K562 (cell line): Measurements from ENCODE around the gene APP.

ENCODE experiments used
- ARHGAP35 ChIP-seq: fragments of 450-650 bp; IDR thresholded peaks from 2 replicates; pipeline ENCODE4 v1.6.1; 2018; ENCODE audit not compliant: partially characterized antibody
- CTCF ChIP-seq, 3 experiments: IDR thresholded peaks in 2 of 3; conservative IDR thresholded peaks in 1 of 3; 2 replicates each; pipeline ENCODE4 v1.5.1; 2011 to 2012; ENCODE audit warnings: low read length in 3 of 3, mild to moderate bottlenecking in 3 of 3, control low read depth in 2 of 3, improper control_type of control experiment in 1 of 3, inconsistent platforms in 1 of 3, low read depth in 1 of 3, mixed read lengths in 1 of 3, moderate library complexity in 1 of 3; ENCODE audit not compliant: insufficient read depth in 2 of 3
- DNMT1 ChIP-seq: fragments of 450-650 bp; IDR thresholded peaks from 2 replicates; pipeline ENCODE4 v1.6.1; 2016; ENCODE audit warnings: antibody characterized with exemption, mild to moderate bottlenecking
- EP300 ChIP-seq: IDR thresholded peaks from 2 replicates; pipeline ENCODE4 v1.6.1; 2012; ENCODE audit warnings: low read length, improper control_type of control experiment
- EZH2 ChIP-seq: IDR thresholded peaks from 2 replicates; pipeline ENCODE4 v1.6.1; 2012; ENCODE audit warnings: low read depth, mild to moderate bottlenecking, inconsistent platforms, low read length, borderline replicate concordance
- IRF1 ChIP-seq: sonication (generic); formaldehyde crosslinking; IDR thresholded peaks from 2 replicates; pipeline ENCODE4 v1.8.0; 2022; ENCODE audit warnings: missing genetic modification reagents, mild to moderate bottlenecking, borderline replicate concordance
- KLF16 ChIP-seq: IDR thresholded peaks from 2 replicates; pipeline ENCODE4 v1.6.1; 2016; ENCODE audit warnings: antibody characterized with exemption
- MAFK ChIP-seq: IDR thresholded peaks from 2 replicates; pipeline ENCODE4 v1.6.1; 2011; ENCODE audit warnings: low read length, improper control_type of control experiment
- MXD1 ChIP-seq: fragments of 250-450 bp; sonication (Bioruptor Pico); IDR thresholded peaks from 2 replicates; pipeline ENCODE4 v1.8.0; 2021; ENCODE audit warnings: borderline replicate concordance, mild to moderate bottlenecking, moderate library complexity; ENCODE audit not compliant: poor library complexity, severe bottlenecking
- PHF8 ChIP-seq: fragments of 200-600 bp; sonication (generic); IDR thresholded peaks from 2 replicates; pipeline ENCODE4 v1.6.1; 2012; ENCODE audit warnings: mixed run types, mild to moderate bottlenecking, inconsistent platforms, low read length, moderate library complexity, borderline replicate concordance
- POLR2A ChIP-seq: fragments of 450-650 bp; conservative IDR thresholded peaks from 2 replicates; pipeline ENCODE4 v1.6.1; 2016
- POLR2H ChIP-seq: IDR thresholded peaks from 2 replicates; pipeline ENCODE4 v1.6.1; 2016; ENCODE audit warnings: missing genetic modification characterization, low read depth, mild to moderate bottlenecking, control low read depth, missing compliant biosample characterization, moderate library complexity
- SP1 ChIP-seq: sonication (generic); formaldehyde crosslinking; IDR thresholded peaks from 2 replicates; pipeline ENCODE4 v1.8.1; 2022; ENCODE audit warnings: mild to moderate bottlenecking, missing genetic modification reagents
- SP2 ChIP-seq: IDR thresholded peaks from 2 replicates; pipeline ENCODE4 v1.6.1; 2011; ENCODE audit warnings: mild to moderate bottlenecking, low read depth, low read length, moderate library complexity; ENCODE audit not compliant: poor library complexity, severe bottlenecking; ENCODE audit errors: extremely low read depth

GRCh38 chr21:26096494-26097371 is 73.8 kb downstream of the APP start:
- TF ChIP-seq PHF8 (no peak), EZH2 (no peak), MXD1 (CRISPR knock-in tag) (no peak), CTCF (IDR thresholded peaks at IDR 0.05 in 2 of 3, conservative IDR thresholded peaks at IDR 0.05 in 1 of 3; ENCODE audit: insufficient read depth in 2 of 3, low read depth in 1 of 3, low read length in 3 of 3) (no peak), SP1 (no peak), SP2 (no peak), POLR2A (no peak), IRF1 (CRISPR knock-in tag) (no peak), DNMT1 (no peak), KLF16 (no peak), MAFK (no peak), ARHGAP35 (no peak), EP300 (no peak), POLR2H (tag) (no peak)
